H1 (cell line): ENCODE measurements around the gene ZNF823. TPM values are rescaled to one million over a fixed set of nuclear protein-coding genes. Genes with fewer than 3 reads are reported as not detected.

ENCODE experiments used
- CTCF ChIA-PET: fragments of 300-600 bp; sonication (Branson Sonifier 250); formaldehyde crosslinking; loops from one replicate; lab custom pipeline; 2021; ENCODE audit not compliant: partially characterized antibody; lab: Charles Lee
- POLR2A ChIA-PET: fragments of 300-600 bp; sonication (Branson Sonifier 250); formaldehyde crosslinking; loops from one replicate; lab custom pipeline; 2021; ENCODE audit warnings: inconsistent platforms; ENCODE audit not compliant: partially characterized antibody; lab: Charles Lee
- DNase-seq, 2 experiments: peaks; one replicate each; pipeline versions ENCODE4 v3.0.0 to v3.0.0-alpha.2; 2010 to 2022; ENCODE audit warnings: low spot score in 2 of 2, low read depth in 1 of 2, mixed read lengths in 1 of 2
- FAIRE-seq: peaks from 2 replicates; lab custom pipeline; 2011; peaks lifted over from hg19 to GRCh38; lab: Jason Lieb, UNC
- H2AFZ ChIP-seq: 2 replicates; pipeline ENCODE4 v1.8.1; 2012; ENCODE audit warnings: low read length, inconsistent platforms
- H2AK5ac ChIP-seq: 2 replicates; pipeline ENCODE4 v1.6.1; 2013; ENCODE audit warnings: low read depth, low read length
- H2BK120ac ChIP-seq: replicated peaks from 2 replicates; pipeline ENCODE3; 2013; ENCODE audit warnings: low read depth, low read length, inconsistent platforms
- H2BK12ac ChIP-seq: 2 replicates; pipeline ENCODE4 v1.6.1; 2013; ENCODE audit warnings: low read depth, low read length
- H2BK15ac ChIP-seq: 2 replicates; pipeline ENCODE4 v1.6.1; 2013; ENCODE audit warnings: low read length
- H2BK20ac ChIP-seq: 2 replicates; pipeline ENCODE4 v1.6.1; 2013; ENCODE audit warnings: low read length
- H2BK5ac ChIP-seq: 2 replicates; pipeline ENCODE4 v1.6.1; 2013; ENCODE audit warnings: low read depth, low read length
- H3K14ac ChIP-seq: 2 replicates; pipeline ENCODE4 v1.6.1; 2013; ENCODE audit warnings: inconsistent platforms; ENCODE audit not compliant: insufficient read length
- H3K18ac ChIP-seq: 2 replicates; pipeline ENCODE4 v1.6.1; 2013; ENCODE audit warnings: low read length; ENCODE audit errors: extremely low read depth
- H3K23ac ChIP-seq: 2 replicates; pipeline ENCODE4 v1.6.1; 2013; ENCODE audit warnings: inconsistent platforms; ENCODE audit not compliant: insufficient read length
- H3K23me2 ChIP-seq: 2 replicates; pipeline ENCODE4 v1.6.1; 2013; ENCODE audit warnings: low read depth, low read length
- H3K27ac ChIP-seq: 2 replicates; pipeline ENCODE4 v1.6.1; 2011; ENCODE audit warnings: low read depth, low read length, inconsistent platforms
- H3K27me3 ChIP-seq, 4 experiments: replicated peaks in 1 of 4; 1 replicate in 1 of 4; 2 replicates in 3 of 4; pipeline versions ENCODE4 v1.6.1 to v1.8.1; 2011 to 2013; ENCODE audit warnings: low read length in 3 of 4, mild to moderate bottlenecking in 3 of 4, inconsistent platforms in 2 of 4, mixed read lengths in 2 of 4, moderate library complexity in 1 of 4; ENCODE audit not compliant: control insufficient read depth in 3 of 4, insufficient read depth in 3 of 4; ENCODE audit errors: extremely low read depth in 1 of 4
- H3K36me3 ChIP-seq, 4 experiments: 2 replicates each; pipeline versions ENCODE4 v1.6.1 to v1.8.1; 2011 to 2013; ENCODE audit warnings: mild to moderate bottlenecking in 4 of 4, low read length in 3 of 4, moderate library complexity in 2 of 4, control low read depth in 1 of 4, inconsistent platforms in 1 of 4; ENCODE audit not compliant: insufficient read depth in 4 of 4, control insufficient read depth in 2 of 4
- H3K4ac ChIP-seq: replicated peaks from 2 replicates; pipeline ENCODE3; 2013; ENCODE audit warnings: low read length, low read depth, mixed read lengths, inconsistent platforms; ENCODE audit not compliant: insufficient read length
- H3K4me1 ChIP-seq, 4 experiments: replicated peaks in 1 of 4; 1 replicate in 1 of 4; 2 replicates in 3 of 4; pipeline versions ENCODE4 v1.6.1 to v1.8.1; 2011 to 2013; ENCODE audit warnings: low read length in 3 of 4, inconsistent platforms in 2 of 4, mixed read lengths in 1 of 4; ENCODE audit not compliant: insufficient read depth in 4 of 4, control insufficient read depth in 3 of 4
- H3K4me2 ChIP-seq, 2 experiments: 2 replicates each; pipeline versions ENCODE4 v1.6.1 to v1.8.1; 2011 to 2013; ENCODE audit warnings: low read depth in 2 of 2, low read length in 2 of 2, control low read depth in 1 of 2, inconsistent platforms in 1 of 2, mild to moderate bottlenecking in 1 of 2; ENCODE audit not compliant: insufficient read depth in 1 of 2
- H3K4me3 ChIP-seq, 4 experiments: fragments of 200-600, 300-600 bp in 1 of 4; sonication (generic), shearing (Covaris generic), sonication (Bioruptor Twin) in 1 of 4; 2 replicates each; pipeline versions ENCODE4 v1.5.1 to v1.8.1; 2011 to 2016; ENCODE audit warnings: low read length in 4 of 4, low read depth in 3 of 4, control low read depth in 2 of 4, inconsistent platforms in 2 of 4, mild to moderate bottlenecking in 2 of 4, mixed read lengths in 1 of 4, moderate library complexity in 1 of 4; ENCODE audit not compliant: insufficient read depth in 2 of 4; ENCODE audit errors: extremely low read depth in 1 of 4
- H3K56ac ChIP-seq: replicated peaks from 2 replicates; pipeline ENCODE3; 2013; ENCODE audit warnings: low read depth, mild to moderate bottlenecking, mixed read lengths, low read length, inconsistent platforms; ENCODE audit not compliant: insufficient read length
- H3K79me1 ChIP-seq: 2 replicates; pipeline ENCODE4 v1.6.1; 2013; ENCODE audit warnings: low read depth, low read length, control low read depth
- H3K79me2 ChIP-seq, 2 experiments: 2 replicates each; pipeline versions ENCODE4 v1.6.1 to v1.8.1; 2012 to 2013; ENCODE audit warnings: low read length in 2 of 2, mild to moderate bottlenecking in 2 of 2, inconsistent platforms in 1 of 2; ENCODE audit not compliant: insufficient read depth in 2 of 2, control insufficient read depth in 1 of 2
- H3K9ac ChIP-seq, 4 experiments: replicated peaks in 1 of 4; 1 replicate in 1 of 4; 2 replicates in 3 of 4; pipeline versions ENCODE4 v1.6.1 to v1.8.1; 2011 to 2013; ENCODE audit warnings: low read depth in 3 of 4, low read length in 3 of 4, control low read depth in 2 of 4, mild to moderate bottlenecking in 2 of 4, moderate library complexity in 2 of 4, inconsistent platforms in 1 of 4; ENCODE audit errors: extremely low read depth in 1 of 4
- H3K9me3 ChIP-seq, 2 experiments: 2 replicates each; pipeline versions ENCODE4 v1.6.1 to v1.8.1; 2012 to 2013; ENCODE audit warnings: mild to moderate bottlenecking in 2 of 2, moderate library complexity in 2 of 2, control low read depth in 1 of 2, inconsistent platforms in 1 of 2, low read depth in 1 of 2, low read length in 1 of 2, mixed read lengths in 1 of 2; ENCODE audit not compliant: insufficient read depth in 2 of 2
- H4K20me1 ChIP-seq, 2 experiments: replicated peaks in 1 of 2; 2 replicates each; pipeline versions ENCODE3 to v1.8.1; 2011 to 2013; ENCODE audit warnings: inconsistent platforms in 2 of 2, low read length in 2 of 2, mild to moderate bottlenecking in 1 of 2; ENCODE audit not compliant: insufficient read depth in 2 of 2, control insufficient read depth in 1 of 2
- H4K5ac ChIP-seq: 2 replicates; pipeline ENCODE4 v1.6.1; 2013; ENCODE audit warnings: low read length, low read depth, mixed read lengths, inconsistent platforms; ENCODE audit not compliant: insufficient read length
- H4K8ac ChIP-seq: 2 replicates; pipeline ENCODE4 v1.8.0; 2013; ENCODE audit warnings: mild to moderate bottlenecking, moderate library complexity, low read length, inconsistent platforms; ENCODE audit not compliant: insufficient read depth; ENCODE audit errors: extremely low read depth
- H4K91ac ChIP-seq: replicated peaks from 2 replicates; pipeline ENCODE3; 2013; ENCODE audit warnings: low read length, mixed read lengths, inconsistent platforms; ENCODE audit not compliant: insufficient read length
- CEBPB ChIP-seq: IDR thresholded peaks from 2 replicates; pipeline ENCODE4 v1.6.1; 2012; ENCODE audit warnings: low read depth, low read length
- CTCF ChIP-seq, 3 experiments: IDR thresholded peaks; 1 replicate in 2 of 3; 2 replicates in 1 of 3; pipeline versions ENCODE4 v1.5.1 to v1.6.1; 2011; ENCODE audit warnings: low read length in 3 of 3, mild to moderate bottlenecking in 3 of 3, inconsistent platforms in 2 of 3, low read depth in 1 of 3, moderate library complexity in 1 of 3; ENCODE audit not compliant: insufficient read depth in 1 of 3; ENCODE audit errors: control extremely low read depth in 1 of 3
- RAD21 ChIP-seq, 2 experiments: IDR thresholded peaks in 1 of 2; conservative IDR thresholded peaks in 1 of 2; 2 replicates each; pipeline ENCODE4 v1.6.1; 2011; ENCODE audit warnings: low read depth in 2 of 2, low read length in 2 of 2, improper control_type of control experiment in 1 of 2, inconsistent platforms in 1 of 2, mild to moderate bottlenecking in 1 of 2, moderate library complexity in 1 of 2
- SIX5 ChIP-seq: IDR thresholded peaks from 2 replicates; pipeline ENCODE4 v1.6.1; 2011; ENCODE audit warnings: mild to moderate bottlenecking, low read depth, low read length
- TBP ChIP-seq: IDR thresholded peaks from 2 replicates; pipeline ENCODE4 v1.6.1; 2011; ENCODE audit warnings: low read depth, low read length, improper control_type of control experiment
- WGBS, 2 experiments: shearing (Covaris generic) in 1 of 2; methylation state at CpG; one replicate each; pipeline versions ENCODE4 v1.1.6 to v1.1.7; 2013 to 2015; ENCODE audit warnings: low lambda C conversion rate in 2 of 2, mixed read lengths in 2 of 2, inconsistent platforms in 1 of 2, low coverage in 1 of 2, missing lambda C conversion rate in 1 of 2; ENCODE audit not compliant: insufficient replicate concordance in 2 of 2, insufficient coverage in 1 of 2, insufficient read length in 1 of 2; ENCODE audit errors: extremely low coverage in 1 of 2, missing lambda C conversion rate in 1 of 2; 5-methylcytosine and 5-hydroxymethylcytosine counted together
- polyA plus RNA-seq, 7 experiments: library from polyadenylated mRNA; depleted of rRNA in 3 of 7; stranded (reverse) in 5 of 7; unstranded in 2 of 7; fragments of >200 nt in 5 of 7; fragments of 200-250 nt in 2 of 7; gene quantifications; 1 replicate in 5 of 7; 2 replicates in 1 of 7; 4 replicates in 1 of 7; pipeline versions ENCODE4 v1.2.1 to v1.2.3, GENCODE V29; 2011 to 2013; ENCODE audit warnings: missing spikeins in 2 of 7, mixed read lengths in 2 of 7
- total RNA-seq: library from RNA; stranded (reverse); fragmentation: NEBNext Ultra II Directional; extraction: Animal tissue kit (Norgen Biotek cat#: 25700); gene quantifications from 2 replicates; pipeline ENCODE4 v1.2.1, GENCODE V29; 2021

ZNF823 gene
- total and polyA plus RNA-seq, 2 of the 8 experiments (the other 6 are each of a cell fraction or from before 2014, with no cell fraction given), result 0.73 to 2.4 TPM

- no peak for TF ChIP-seq TBP
- TF ChIP-seq RAD21 (IDR thresholded peaks at IDR 0.05 in 1 of 2, conservative IDR thresholded peaks at IDR 0.05 in 1 of 2; ENCODE audit: low read depth in 2 of 2, low read length in 2 of 2), result peak; percentile 40 to 42
- peak in 2 of 3 experiments; percentile 51 to 72; a peak in 3 of 4 replicates for TF ChIP-seq CTCF (IDR thresholded peaks at IDR 0.05; ENCODE audit: control extremely low read depth in 1 of 3, insufficient read depth in 1 of 3, low read depth in 1 of 3, low read length in 3 of 3)
- no peak for TF ChIP-seq SIX5
- no peak for TF ChIP-seq CEBPB
- TF ChIP-seq, all 59 proteins: peak for 2
- peak; percentile 91 for FAIRE-seq
- POLR2A ChIA-PET, result interaction anchor here (1.0 to 1.6 kb wide), 2 partner anchors 13 to 86 kb away, joined by 4 to 5 read pairs; no protein-coding TSS in a partner anchor
Observed at GRCh38 chr19:11699931-11700794, 38.6 kb downstream of the ZNF823 start.

More at GRCh38 chr19:11699931-11700794, 38.6 kb downstream of the ZNF823 start:
- Histone ChIP-seq H2BK15ac (no peak overlapping the region), H3K4me1 (peaks cover 0 to under 1% (median 0%) of the 10 kb centered on the region in 4 experiments; a peak in 3 of 7 replicates), H3K27me3 (peaks cover 0 to 3% (median 0%) of the 10 kb centered on the region in 4 experiments; a peak in 2 of 7 replicates), H4K5ac (no peak overlapping the region), H3K56ac (no peak overlapping the region), H3K9me3 (no peaks in the 10 kb centered on the region), H3K4me3 (no peak overlapping the region), H3K36me3 (no peaks in the 10 kb centered on the region), H3K4me2 (no peak overlapping the region), H3K79me1 (no peaks in the 10 kb centered on the region), H3K23ac (no peak overlapping the region), H4K91ac (no peak overlapping the region), H2BK20ac (no peak overlapping the region), H4K8ac (no peak overlapping the region), H3K79me2 (no peaks in the 10 kb centered on the region), H3K9ac (no peak overlapping the region), H3K23me2 (no peaks in the 10 kb centered on the region), H2BK120ac (no peak overlapping the region), H2BK5ac (no peak overlapping the region), H3K18ac (no peak overlapping the region), H4K20me1 (no peaks in the 10 kb centered on the region), H2AK5ac (no peak overlapping the region), H2AFZ (no peak overlapping the region), H3K27ac (no peak overlapping the region), H2BK12ac (no peak overlapping the region), H3K14ac (no peak overlapping the region), H3K4ac (no peak overlapping the region)
- DNase-seq, result no peak
- 72% methylated on average over 6 of the region's 6 CpGs; no CpG with 5 or more reads in 1 of the 2 experiments for WGBS, 2 experiments
- CTCF ChIA-PET, result interaction anchor here (0.5 to 2.2 kb wide), 41 partner anchors 9 to 1177 kb away, joined by 3 to 15 read pairs (median 4); partner anchors contain the start of genes ZNF491 and ZNF823
